HEK293 (cell line): ENCODE data around the gene COX7A2.

ENCODE experiments used
- CTCF ChIA-PET: fragments of 350-600 bp; formaldehyde crosslinking; extraction: SDS; loops from one replicate; lab custom pipeline; 2021; ENCODE audit warnings: antibody characterized with exemption; lab: Yijun Ruan, JAX
- POLR2A ChIA-PET: fragments of 300-600 bp; formaldehyde crosslinking; extraction: SDS; loops from one replicate; lab custom pipeline; 2020; ENCODE audit warnings: antibody characterized with exemption, inconsistent platforms; lab: Yijun Ruan, JAX
- H3K27ac ChIP-seq: fragments of 200-500 bp; sonication (Bioruptor generic); 2 replicates; pipeline ENCODE4 v1.5.1; 2014; ENCODE audit warnings: low read depth, low read length, control low read depth, inconsistent platforms; ENCODE audit errors: extremely low read depth
- H3K36me3 ChIP-seq, 2 experiments: fragments of 200-500 bp in 1 of 2; sonication (Bioruptor generic) in 1 of 2; 1 replicate in 1 of 2; 2 replicates in 1 of 2; pipeline ENCODE4 v1.5.1; 2014 to 2017; ENCODE audit warnings: inconsistent platforms in 2 of 2, low read length in 2 of 2; ENCODE audit not compliant: control insufficient read depth in 2 of 2, insufficient read depth in 1 of 2
- H3K4me1 ChIP-seq: fragments of 200-500 bp; sonication (Bioruptor generic); 2 replicates; pipeline ENCODE4 v1.5.1; 2014; ENCODE audit warnings: mild to moderate bottlenecking, low read length, inconsistent platforms; ENCODE audit not compliant: control insufficient read depth, insufficient read depth
- H3K4me3 ChIP-seq: 2 replicates; pipeline ENCODE4 v1.5.1; 2011; ENCODE audit warnings: low read depth, mild to moderate bottlenecking, control low read depth, low read length, moderate library complexity
- H3K9me3 ChIP-seq: fragments of 200-500 bp; sonication (Bioruptor generic); 2 replicates; pipeline ENCODE4 v1.5.1; 2014; ENCODE audit warnings: low read depth, low read length, inconsistent platforms; ENCODE audit not compliant: control insufficient read depth, insufficient read depth
- SCRT1 ChIP-seq: fragments of 450-650 bp; formaldehyde crosslinking; IDR thresholded peaks from 2 replicates; pipeline ENCODE4 v1.5.1; 2016; ENCODE audit warnings: missing biosample characterization, missing genetic modification characterization, borderline replicate concordance
- SP3 ChIP-seq: fragments of 450-650 bp; formaldehyde crosslinking; IDR thresholded peaks from 2 replicates; pipeline ENCODE4 v1.5.1; 2016; ENCODE audit warnings: missing biosample characterization, missing genetic modification characterization
- ZBTB17 ChIP-seq: fragments of 450-650 bp; formaldehyde crosslinking; IDR thresholded peaks from 2 replicates; pipeline ENCODE4 v1.5.1; 2016; ENCODE audit warnings: missing biosample characterization, missing genetic modification characterization
- ZBTB48 ChIP-seq: fragments of 450-650 bp; formaldehyde crosslinking; IDR thresholded peaks from 2 replicates; pipeline ENCODE4 v1.5.1; 2016; ENCODE audit warnings: missing biosample characterization, missing genetic modification characterization
- ZNF133 ChIP-seq: fragments of 450-650 bp; formaldehyde crosslinking; IDR thresholded peaks from 2 replicates; pipeline ENCODE4 v1.5.1; 2016; ENCODE audit warnings: missing biosample characterization, missing genetic modification characterization
- ZNF248 ChIP-seq: fragments of 450-650 bp; formaldehyde crosslinking; IDR thresholded peaks from 2 replicates; pipeline ENCODE4 v1.5.1; 2017; ENCODE audit warnings: missing biosample characterization, missing genetic modification characterization
- ZNF391 ChIP-seq: fragments of 450-650 bp; formaldehyde crosslinking; IDR thresholded peaks from 2 replicates; pipeline ENCODE4 v1.5.1; 2016; ENCODE audit warnings: low read depth, missing biosample characterization, missing genetic modification characterization, borderline replicate concordance
- ZNF416 ChIP-seq: fragments of 450-650 bp; formaldehyde crosslinking; IDR thresholded peaks from 2 replicates; pipeline ENCODE4 v1.5.1; 2016; ENCODE audit warnings: missing biosample characterization, missing genetic modification characterization
- ZNF558 ChIP-seq: fragments of 450-650 bp; formaldehyde crosslinking; IDR thresholded peaks from 2 replicates; pipeline ENCODE4 v1.5.1; 2016; ENCODE audit warnings: missing biosample characterization, missing genetic modification characterization
- ZNF600 ChIP-seq: fragments of 450-650 bp; formaldehyde crosslinking; IDR thresholded peaks from 2 replicates; pipeline ENCODE4 v1.5.1; 2016; ENCODE audit warnings: missing biosample characterization, missing genetic modification characterization
- ZNF629 ChIP-seq: fragments of 450-650 bp; formaldehyde crosslinking; IDR thresholded peaks from 2 replicates; pipeline ENCODE4 v1.5.1; 2017; ENCODE audit warnings: missing biosample characterization, missing genetic modification characterization
- ZNF670 ChIP-seq: fragments of 450-650 bp; formaldehyde crosslinking; IDR thresholded peaks from 2 replicates; pipeline ENCODE4 v1.5.1; 2016; ENCODE audit warnings: missing biosample characterization, missing genetic modification characterization, low read depth
- TF ChIP-seq, protein P1 (sequence below): fragments of 450-650 bp; formaldehyde crosslinking; IDR thresholded peaks from 2 replicates; pipeline ENCODE4 v1.5.1; 2016; ENCODE audit warnings: missing biosample characterization, missing genetic modification characterization
- TF ChIP-seq, protein P2 (sequence below): IDR thresholded peaks from 2 replicates; pipeline ENCODE4 v1.6.1; 2011; ENCODE audit warnings: mild to moderate bottlenecking, low read depth, low read length, borderline replicate concordance
- TF ChIP-seq, protein P3 (sequence below): fragments of 450-650 bp; formaldehyde crosslinking; IDR thresholded peaks from 2 replicates; pipeline ENCODE4 v1.5.1; 2017; ENCODE audit warnings: missing biosample characterization, missing genetic modification characterization
- TF ChIP-seq, protein P4 (sequence below): fragments of 450-650 bp; formaldehyde crosslinking; IDR thresholded peaks from 2 replicates; pipeline ENCODE4 v1.5.1; 2016; ENCODE audit warnings: missing biosample characterization, missing genetic modification characterization

The COX7A2 gene

DNA sequence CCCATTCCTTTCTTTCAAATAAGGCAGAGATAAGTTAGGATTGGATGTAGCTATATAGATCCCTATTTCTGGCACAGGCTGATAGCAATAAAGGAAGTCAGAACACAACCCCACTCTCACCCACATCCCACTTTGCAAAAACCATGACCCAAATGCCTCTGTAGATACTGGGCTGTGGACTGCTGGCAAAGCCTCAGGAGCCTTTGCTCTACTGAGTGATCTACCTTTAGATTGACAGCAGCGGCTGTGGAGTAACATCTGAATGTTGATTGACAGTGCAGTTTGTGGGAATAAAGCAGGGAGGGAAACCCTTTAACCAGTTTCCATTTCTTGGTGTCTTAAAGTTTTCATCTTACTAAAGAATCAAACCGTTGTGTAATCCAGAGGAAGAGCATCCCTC, 47.7 kb upstream of the COX7A2 start:
- TF ChIP-seq ZNF558 (no peak), SP3 (no peak), ZBTB48 (tag by site-specific recombination) (no peak), SCRT1 (tag by site-specific recombination) (no peak), ZNF391 (tag by site-specific recombination) (no peak), ZNF248 (tag by site-specific recombination) (no peak), ZNF670 (no peak), ZNF629 (no peak), ZNF416 (tag by site-specific recombination) (no peak), ZNF600 (tag by site-specific recombination) (no peak), ZNF133 (tag by site-specific recombination) (no peak)
- TF ChIP-seq, protein P1, sequence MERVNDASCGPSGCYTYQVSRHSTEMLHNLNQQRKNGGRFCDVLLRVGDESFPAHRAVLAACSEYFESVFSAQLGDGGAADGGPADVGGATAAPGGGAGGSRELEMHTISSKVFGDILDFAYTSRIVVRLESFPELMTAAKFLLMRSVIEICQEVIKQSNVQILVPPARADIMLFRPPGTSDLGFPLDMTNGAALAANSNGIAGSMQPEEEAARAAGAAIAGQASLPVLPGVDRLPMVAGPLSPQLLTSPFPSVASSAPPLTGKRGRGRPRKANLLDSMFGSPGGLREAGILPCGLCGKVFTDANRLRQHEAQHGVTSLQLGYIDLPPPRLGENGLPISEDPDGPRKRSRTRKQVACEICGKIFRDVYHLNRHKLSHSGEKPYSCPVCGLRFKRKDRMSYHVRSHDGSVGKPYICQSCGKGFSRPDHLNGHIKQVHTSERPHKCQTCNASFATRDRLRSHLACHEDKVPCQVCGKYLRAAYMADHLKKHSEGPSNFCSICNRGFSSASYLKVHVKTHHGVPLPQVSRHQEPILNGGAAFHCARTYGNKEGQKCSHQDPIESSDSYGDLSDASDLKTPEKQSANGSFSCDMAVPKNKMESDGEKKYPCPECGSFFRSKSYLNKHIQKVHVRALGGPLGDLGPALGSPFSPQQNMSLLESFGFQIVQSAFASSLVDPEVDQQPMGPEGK (tag by site-specific recombination): no peak
- TF ChIP-seq, protein P2, sequence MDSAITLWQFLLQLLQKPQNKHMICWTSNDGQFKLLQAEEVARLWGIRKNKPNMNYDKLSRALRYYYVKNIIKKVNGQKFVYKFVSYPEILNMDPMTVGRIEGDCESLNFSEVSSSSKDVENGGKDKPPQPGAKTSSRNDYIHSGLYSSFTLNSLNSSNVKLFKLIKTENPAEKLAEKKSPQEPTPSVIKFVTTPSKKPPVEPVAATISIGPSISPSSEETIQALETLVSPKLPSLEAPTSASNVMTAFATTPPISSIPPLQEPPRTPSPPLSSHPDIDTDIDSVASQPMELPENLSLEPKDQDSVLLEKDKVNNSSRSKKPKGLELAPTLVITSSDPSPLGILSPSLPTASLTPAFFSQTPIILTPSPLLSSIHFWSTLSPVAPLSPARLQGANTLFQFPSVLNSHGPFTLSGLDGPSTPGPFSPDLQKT: no peak
- TF ChIP-seq, protein P3, sequence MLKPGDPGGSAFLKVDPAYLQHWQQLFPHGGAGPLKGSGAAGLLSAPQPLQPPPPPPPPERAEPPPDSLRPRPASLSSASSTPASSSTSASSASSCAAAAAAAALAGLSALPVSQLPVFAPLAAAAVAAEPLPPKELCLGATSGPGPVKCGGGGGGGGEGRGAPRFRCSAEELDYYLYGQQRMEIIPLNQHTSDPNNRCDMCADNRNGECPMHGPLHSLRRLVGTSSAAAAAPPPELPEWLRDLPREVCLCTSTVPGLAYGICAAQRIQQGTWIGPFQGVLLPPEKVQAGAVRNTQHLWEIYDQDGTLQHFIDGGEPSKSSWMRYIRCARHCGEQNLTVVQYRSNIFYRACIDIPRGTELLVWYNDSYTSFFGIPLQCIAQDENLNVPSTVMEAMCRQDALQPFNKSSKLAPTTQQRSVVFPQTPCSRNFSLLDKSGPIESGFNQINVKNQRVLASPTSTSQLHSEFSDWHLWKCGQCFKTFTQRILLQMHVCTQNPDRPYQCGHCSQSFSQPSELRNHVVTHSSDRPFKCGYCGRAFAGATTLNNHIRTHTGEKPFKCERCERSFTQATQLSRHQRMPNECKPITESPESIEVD (tag by site-specific recombination): no peak
- Histone ChIP-seq H3K4me3 (no peak overlapping the region), H3K36me3 (no peaks in the 10 kb centered on the region), H3K4me1 (no peaks in the 10 kb centered on the region), H3K27ac (no peak overlapping the region), H3K9me3 (no peaks in the 10 kb centered on the region)
- ChIA-PET POLR2A (no interaction called here), CTCF (interaction anchor here (1.2 kb wide), 1 partner anchor 24 kb away, joined by 3 read pairs; no protein-coding TSS in a partner anchor)

DNA sequence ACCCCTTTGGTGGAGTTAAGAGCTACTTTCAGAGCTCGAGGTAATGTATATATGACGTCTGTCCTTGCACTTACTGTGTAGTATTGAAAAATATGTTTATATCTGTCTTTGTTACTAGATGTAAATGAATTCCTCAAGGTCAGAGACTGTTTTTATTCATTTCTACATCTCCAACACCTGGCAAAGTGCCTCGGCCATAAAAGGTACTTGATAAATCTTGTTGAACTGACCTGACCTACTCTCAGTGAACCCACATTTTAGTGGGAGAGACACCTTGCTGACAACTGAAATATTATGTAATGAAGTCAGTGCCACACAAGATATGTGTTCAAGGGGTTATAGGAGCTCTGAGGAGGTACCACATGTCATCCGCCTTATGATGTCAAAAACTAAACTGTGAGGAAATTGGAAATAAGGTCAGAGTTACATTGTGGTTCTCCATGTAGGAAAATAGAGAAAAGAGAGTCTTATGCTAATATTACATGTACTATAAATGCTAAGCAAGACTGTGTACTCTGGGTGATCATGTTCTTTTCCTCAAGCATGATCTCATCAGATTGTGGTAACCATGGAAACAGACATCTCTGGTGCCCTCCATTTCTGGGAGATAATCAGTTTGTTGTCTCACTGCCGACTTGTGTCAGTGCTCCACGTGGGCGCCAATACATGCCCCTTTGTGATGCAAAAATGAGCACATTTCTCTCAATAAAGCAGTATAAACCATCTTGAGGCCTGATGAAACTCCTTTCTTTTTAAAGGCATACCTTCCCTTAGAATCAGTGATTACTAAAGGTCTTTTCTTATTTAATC, 46.7 kb upstream of the COX7A2 start:
- H3K4me3 ChIP-seq: no peak overlapping the region
- no peaks in the 10 kb centered on the region for H3K4me1 ChIP-seq
- CTCF ChIA-PET: interaction anchor here (0.5 to 1.2 kb wide), 2 partner anchors 23 to 48 kb away, joined by 3 read pairs; no protein-coding TSS in a partner anchor
- H3K27ac ChIP-seq: no peak overlapping the region
- POLR2A ChIA-PET: no interaction called here
- no peaks in the 10 kb centered on the region for H3K9me3 ChIP-seq
- TF ChIP-seq, protein P4, sequence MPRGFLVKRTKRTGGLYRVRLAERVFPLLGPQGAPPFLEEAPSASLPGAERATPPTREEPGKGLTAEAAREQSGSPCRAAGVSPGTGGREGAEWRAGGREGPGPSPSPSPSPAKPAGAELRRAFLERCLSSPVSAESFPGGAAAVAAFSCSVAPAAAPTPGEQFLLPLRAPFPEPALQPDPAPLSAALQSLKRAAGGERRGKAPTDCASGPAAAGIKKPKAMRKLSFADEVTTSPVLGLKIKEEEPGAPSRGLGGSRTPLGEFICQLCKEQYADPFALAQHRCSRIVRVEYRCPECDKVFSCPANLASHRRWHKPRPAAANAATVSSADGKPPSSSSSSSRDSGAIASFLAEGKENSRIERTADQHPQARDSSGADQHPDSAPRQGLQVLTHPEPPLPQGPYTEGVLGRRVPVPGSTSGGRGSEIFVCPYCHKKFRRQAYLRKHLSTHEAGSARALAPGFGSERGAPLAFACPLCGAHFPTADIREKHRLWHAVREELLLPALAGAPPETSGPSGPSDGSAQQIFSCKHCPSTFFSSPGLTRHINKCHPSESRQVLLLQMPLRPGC (tag by site-specific recombination): no peak
- peak; percentile 37; the same call in 1 of the 2 replicates for TF ChIP-seq ZBTB17 (tag by site-specific recombination)
- TF ChIP-seq, all 188 proteins: peak for 1
- no peaks in the 10 kb centered on the region for H3K36me3 ChIP-seq
